Colon (tissue), 2 donors: ENCODE results near the gene C16orf86.

Experiments used
- FAIRE-seq: peaks from 2 replicates; lab custom pipeline; 2012; peaks lifted over from hg19 to GRCh38; lab: Jason Lieb, UNC
- donor health status: control.
- donor health status: control.

Gene C16orf86

GRCh38 chr16:67694611-67695010 lies 28.0 kb downstream of the C16orf86 start:
- FAIRE-seq, result no peak

- no peak for FAIRE-seq
Observed at GRCh38 chr16:67697422-67698185, 31.0 kb downstream of the C16orf86 start.

GRCh38 chr16:67699265-67699664 lies 32.7 kb downstream of the C16orf86 start:
- FAIRE-seq, result no peak

GRCh38 chr16:67701420-67701819 lies 34.8 kb downstream of the C16orf86 start:
- no peak for FAIRE-seq

GRCh38 chr16:67702130-67702529 lies 35.5 kb downstream of the C16orf86 start:
- no peak for FAIRE-seq

- no peak for FAIRE-seq
Observed at GRCh38 chr16:67703626-67704025, 37.0 kb downstream of the C16orf86 start.

GRCh38 chr16:67704110-67704509 lies 37.5 kb downstream of the C16orf86 start:
- FAIRE-seq, result no peak

- FAIRE-seq, result no peak
Observed at GRCh38 chr16:67707210-67707609, 40.6 kb downstream of the C16orf86 start.

GRCh38 chr16:67707790-67708189 lies 41.2 kb downstream of the C16orf86 start:
- FAIRE-seq, result no peak

GRCh38 chr16:67708368-67708771 lies 41.8 kb downstream of the C16orf86 start:
- FAIRE-seq, result no peak

- FAIRE-seq, result no peak
Observed at GRCh38 chr16:67709050-67709449, 42.4 kb downstream of the C16orf86 start.

GRCh38 chr16:67710607-67711006 lies 44.0 kb downstream of the C16orf86 start:
- no peak for FAIRE-seq

- FAIRE-seq, result no peak
Observed at GRCh38 chr16:67713647-67714273, 47.1 kb downstream of the C16orf86 start.

GRCh38 chr16:67714522-67714921 lies 47.9 kb downstream of the C16orf86 start:
- FAIRE-seq, result no peak

- no peak for FAIRE-seq
Observed at GRCh38 chr16:67716097-67716496, 49.5 kb downstream of the C16orf86 start.
